ENCODE data around the gene ERBB4.

Gene ERBB4

DNA sequence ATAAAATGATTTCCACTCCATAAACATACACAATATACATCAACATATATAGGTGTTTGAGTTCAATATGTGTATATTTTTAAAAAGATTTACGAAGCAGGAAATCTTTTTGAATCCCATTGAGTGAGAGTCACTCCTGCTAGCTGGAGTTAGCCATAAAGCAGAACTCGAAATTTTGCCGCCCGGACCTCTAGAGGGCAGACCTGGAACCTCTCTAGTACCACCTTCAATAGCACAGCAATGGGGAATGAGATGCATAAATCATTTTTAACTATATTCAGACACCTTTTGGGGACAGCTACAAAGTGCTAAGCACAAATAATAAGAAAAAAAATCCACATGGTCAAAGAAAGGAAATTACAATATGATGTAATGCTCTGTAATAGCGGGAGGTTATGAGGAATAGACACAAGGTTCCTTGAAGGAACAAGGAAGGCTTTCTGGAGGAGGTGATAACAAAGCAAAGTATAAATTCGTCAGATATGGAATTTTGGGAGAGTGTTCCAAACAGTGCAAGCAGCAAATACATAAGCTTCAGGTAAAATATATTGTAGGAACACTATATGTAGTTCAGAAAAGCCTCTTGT, 533.4 kb downstream of the ERBB4 start:
- Mint-ChIP-seq H3K27ac (no peak overlapping the region), H3K9me3 (peaks cover 3 to 5% of the 10 kb centered on the region in 2 donors), H3K36me3 (ENCODE audit: insufficient read depth) (no peaks in the 10 kb centered on the region), H3K4me3 (no peak overlapping the region), H3K27me3 (no peaks in the 10 kb centered on the region), H3K4me1 (ENCODE audit: low read depth in 2 of 2) (no peaks in the 10 kb centered on the region)
- DNase-seq: no peak
- no peak for ATAC-seq (replicated peaks)

- no peaks in the 10 kb centered on the region for H3K4me1 Mint-ChIP-seq (ENCODE audit: low read depth in 2 of 2)
- no peak overlapping the region for H3K27ac Mint-ChIP-seq
- no peak overlapping the region for H3K4me3 Mint-ChIP-seq
- no peak for DNase-seq
- ATAC-seq (replicated peaks): no peak
- no peaks in the 10 kb centered on the region for H3K36me3 Mint-ChIP-seq (ENCODE audit: insufficient read depth)
- no peaks in the 10 kb centered on the region for H3K27me3 Mint-ChIP-seq
- H3K9me3 Mint-ChIP-seq: no peaks in the 10 kb centered on the region
These were observed 537.3 kb downstream of the ERBB4 start for GRCh38 chr2:212001325-212001724.

- Mint-ChIP-seq H3K4me1 (ENCODE audit: low read depth in 2 of 2) (no peaks in the 10 kb centered on the region), H3K36me3 (ENCODE audit: insufficient read depth) (no peaks in the 10 kb centered on the region), H3K4me3 (no peak overlapping the region), H3K9me3 (peaks cover 0 to 2% of the 10 kb centered on the region in 2 donors), H3K27me3 (no peaks in the 10 kb centered on the region), H3K27ac (no peak overlapping the region)
- ATAC-seq (replicated peaks): no peak
- no peak for DNase-seq
These were observed 541.7 kb downstream of the ERBB4 start for GRCh38 chr2:211996857-211997256.

GRCh38 chr2:211994806-211995205, 543.8 kb downstream of the ERBB4 start:
- no peak overlapping the region for H3K27ac Mint-ChIP-seq
- H3K4me3 Mint-ChIP-seq: no peak overlapping the region
- no peaks in the 10 kb centered on the region for H3K27me3 Mint-ChIP-seq
- no peaks in the 10 kb centered on the region for H3K36me3 Mint-ChIP-seq (ENCODE audit: insufficient read depth)
- peaks cover 0 to 4% of the 10 kb centered on the region in 2 donors for H3K9me3 Mint-ChIP-seq
- ATAC-seq (replicated peaks) (no peak), DNase-seq (no peak)
- no peaks in the 10 kb centered on the region for H3K4me1 Mint-ChIP-seq (ENCODE audit: low read depth in 2 of 2)

GRCh38 chr2:211990335-211990734, 548.3 kb downstream of the ERBB4 start:
- Mint-ChIP-seq H3K27me3 (no peaks in the 10 kb centered on the region), H3K4me3 (no peak overlapping the region), H3K4me1 (ENCODE audit: low read depth in 2 of 2) (no peaks in the 10 kb centered on the region), H3K27ac (no peak overlapping the region), H3K9me3 (peaks cover 0 to 6% of the 10 kb centered on the region in 2 donors), H3K36me3 (ENCODE audit: insufficient read depth) (no peaks in the 10 kb centered on the region)
- ATAC-seq (replicated peaks): no peak
- no peak for DNase-seq

DNA sequence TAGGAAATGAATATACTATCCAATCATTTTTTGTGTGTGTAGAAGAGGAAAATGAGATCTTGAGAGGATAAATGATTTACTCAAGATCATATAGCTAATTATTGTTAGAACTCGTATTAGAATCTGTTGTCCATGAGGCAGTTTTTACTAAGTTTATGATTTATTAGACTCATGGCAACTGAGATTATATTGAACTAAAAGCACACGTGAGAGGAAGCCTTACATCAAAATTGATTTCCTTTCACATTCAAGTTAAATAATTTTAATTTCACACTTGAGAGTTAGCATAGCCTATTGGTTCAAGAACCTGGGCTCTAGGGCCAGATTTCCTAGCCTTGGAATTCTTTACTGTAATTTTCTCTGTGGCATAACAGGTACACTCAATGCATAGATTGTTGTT, 552.3 kb downstream of the ERBB4 start:
- Mint-ChIP-seq H3K27me3 (no peaks in the 10 kb centered on the region), H3K9me3 (peaks cover 6 to 11% of the 10 kb centered on the region in 2 donors), H3K36me3 (ENCODE audit: insufficient read depth) (no peaks in the 10 kb centered on the region), H3K27ac (no peak overlapping the region), H3K4me3 (no peak overlapping the region), H3K4me1 (ENCODE audit: low read depth in 2 of 2) (no peaks in the 10 kb centered on the region)
- ATAC-seq (replicated peaks) (no peak), DNase-seq (no peak)

GRCh38 chr2:211985393-211985792, 553.2 kb downstream of the ERBB4 start:
- ATAC-seq (replicated peaks) (no peak), DNase-seq (no peak)
- Mint-ChIP-seq H3K27me3 (no peaks in the 10 kb centered on the region), H3K27ac (no peak overlapping the region), H3K4me3 (no peak overlapping the region), H3K9me3 (peaks cover 6 to 11% of the 10 kb centered on the region in 2 donors), H3K4me1 (ENCODE audit: low read depth in 2 of 2) (no peaks in the 10 kb centered on the region), H3K36me3 (ENCODE audit: insufficient read depth) (no peaks in the 10 kb centered on the region)

GRCh38 chr2:211982162-211982561, 556.4 kb downstream of the ERBB4 start:
- DNase-seq: no peak
- no peak overlapping the region for H3K27ac Mint-ChIP-seq
- H3K4me1 Mint-ChIP-seq (ENCODE audit: low read depth in 2 of 2): no peaks in the 10 kb centered on the region
- peaks cover 6 to 11% of the 10 kb centered on the region in 2 donors for H3K9me3 Mint-ChIP-seq
- no peaks in the 10 kb centered on the region for H3K27me3 Mint-ChIP-seq
- ATAC-seq (replicated peaks): no peak
- H3K4me3 Mint-ChIP-seq: no peak overlapping the region
- no peaks in the 10 kb centered on the region for H3K36me3 Mint-ChIP-seq (ENCODE audit: insufficient read depth)

DNA sequence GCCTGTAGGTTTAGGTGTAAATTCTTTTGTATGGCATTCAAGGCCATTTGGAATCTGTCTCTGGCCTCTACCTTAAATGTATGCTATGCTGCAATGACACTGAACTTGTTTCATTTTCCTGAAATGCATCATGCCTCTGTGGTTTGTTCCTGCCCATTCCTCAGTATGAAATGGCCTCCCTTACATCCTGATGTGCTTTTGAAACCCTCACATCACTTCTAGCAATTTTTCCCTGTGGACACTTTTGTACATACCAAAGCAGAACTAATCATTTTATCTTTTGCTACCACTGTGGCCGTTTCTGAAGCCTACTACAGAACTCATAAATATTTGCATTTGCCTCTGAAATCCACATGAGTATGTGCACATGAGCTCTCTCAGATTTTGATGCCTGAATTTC, 557.2 kb downstream of the ERBB4 start:
- Mint-ChIP-seq H3K36me3 (ENCODE audit: insufficient read depth) (no peaks in the 10 kb centered on the region), H3K9me3 (peaks cover 6 to 14% of the 10 kb centered on the region in 2 donors), H3K4me3 (no peak overlapping the region), H3K27ac (no peak overlapping the region), H3K27me3 (no peaks in the 10 kb centered on the region), H3K4me1 (ENCODE audit: low read depth in 2 of 2) (no peaks in the 10 kb centered on the region)
- ATAC-seq (replicated peaks) (no peak), DNase-seq (no peak)

GRCh38 chr2:211976076-211976475, 562.5 kb downstream of the ERBB4 start:
- Mint-ChIP-seq H3K4me1 (ENCODE audit: low read depth in 2 of 2) (no peaks in the 10 kb centered on the region), H3K27me3 (no peaks in the 10 kb centered on the region), H3K9me3 (peaks cover 0 to 5% of the 10 kb centered on the region in 2 donors), H3K36me3 (ENCODE audit: insufficient read depth) (no peaks in the 10 kb centered on the region), H3K27ac (no peak overlapping the region), H3K4me3 (no peak overlapping the region)
- ATAC-seq (replicated peaks) (no peak), DNase-seq (no peak)

GRCh38 chr2:211967234-211967633, 571.4 kb downstream of the ERBB4 start:
- no peak overlapping the region for H3K4me3 Mint-ChIP-seq
- no peaks in the 10 kb centered on the region for H3K27me3 Mint-ChIP-seq
- no peak overlapping the region for H3K27ac Mint-ChIP-seq

GRCh38 chr2:211963969-211964368, 574.6 kb downstream of the ERBB4 start:
- Mint-ChIP-seq H3K36me3 (ENCODE audit: insufficient read depth) (no peaks in the 10 kb centered on the region), H3K9me3 (peaks cover 4 to 11% of the 10 kb centered on the region in 2 donors), H3K27me3 (no peaks in the 10 kb centered on the region), H3K27ac (no peak overlapping the region), H3K4me1 (ENCODE audit: low read depth in 2 of 2) (no peaks in the 10 kb centered on the region), H3K4me3 (no peak overlapping the region)
- DNase-seq: no peak
- no peak for ATAC-seq (replicated peaks)

More at GRCh38 chr2:211967234-211967633, 571.4 kb downstream of the ERBB4 start:
- DNase-seq (no peak), ATAC-seq (replicated peaks) (no peak)
- H3K4me1 Mint-ChIP-seq (ENCODE audit: low read depth in 2 of 2): no peaks in the 10 kb centered on the region
- H3K36me3 Mint-ChIP-seq (ENCODE audit: insufficient read depth): no peaks in the 10 kb centered on the region
- peaks cover 3 to 4% of the 10 kb centered on the region in 2 donors for H3K9me3 Mint-ChIP-seq

- ATAC-seq (replicated peaks): no peak
- Mint-ChIP-seq H3K4me3 (no peak overlapping the region), H3K4me1 (ENCODE audit: low read depth in 2 of 2) (no peaks in the 10 kb centered on the region), H3K36me3 (ENCODE audit: insufficient read depth) (no peaks in the 10 kb centered on the region), H3K27me3 (no peaks in the 10 kb centered on the region), H3K9me3 (peaks cover 7 to 13% of the 10 kb centered on the region in 2 donors), H3K27ac (no peak overlapping the region)
- DNase-seq: no peak
These were observed 580.8 kb downstream of the ERBB4 start for GRCh38 chr2:211957799-211958198.

- no peaks in the 10 kb centered on the region for H3K4me1 Mint-ChIP-seq (ENCODE audit: low read depth in 2 of 2)
- H3K36me3 Mint-ChIP-seq (ENCODE audit: insufficient read depth): no peaks in the 10 kb centered on the region
- ATAC-seq (replicated peaks): no peak
- no peak overlapping the region for H3K27ac Mint-ChIP-seq
- H3K4me3 Mint-ChIP-seq: no peak overlapping the region
- no peak for DNase-seq
- H3K27me3 Mint-ChIP-seq: no peaks in the 10 kb centered on the region
- H3K9me3 Mint-ChIP-seq: peaks cover 5 to 7% of the 10 kb centered on the region in 2 donors
These were observed 583.0 kb downstream of the ERBB4 start for GRCh38 chr2:211955648-211956047.

DNA sequence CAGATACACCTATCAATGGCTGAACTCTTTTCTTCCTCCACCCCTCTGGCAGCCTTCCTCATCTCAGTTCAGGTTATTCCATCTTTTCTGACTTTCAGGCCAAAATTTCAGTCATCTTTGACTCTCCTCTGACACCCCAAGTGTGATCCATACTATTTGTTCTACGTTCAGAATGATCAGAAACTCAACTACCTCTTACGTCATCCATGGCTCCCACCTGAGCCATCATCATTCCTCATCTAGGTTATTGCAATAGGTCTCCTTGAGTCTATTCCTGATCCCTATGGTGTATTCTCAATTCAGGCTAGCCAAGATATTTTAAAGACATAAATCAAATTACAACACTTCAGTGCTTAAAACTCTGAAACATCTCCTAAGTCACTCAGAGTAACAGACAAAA, 589.7 kb downstream of the ERBB4 start:
- Mint-ChIP-seq H3K9me3 (peaks cover 13 to 15% of the 10 kb centered on the region in 2 donors), H3K27ac (no peak overlapping the region), H3K4me1 (ENCODE audit: low read depth in 2 of 2) (no peaks in the 10 kb centered on the region), H3K36me3 (ENCODE audit: insufficient read depth) (no peaks in the 10 kb centered on the region), H3K4me3 (no peak overlapping the region), H3K27me3 (no peaks in the 10 kb centered on the region)
- ATAC-seq (replicated peaks) (no peak), DNase-seq (no peak)
